GM21619 (cell line): ENCODE results near the gene C11orf54.

Experiments
- ATAC-seq: cut with Tn5 transposase; IDR thresholded peaks from one replicate; pipeline ENCODE4 v1.9.1; 2021; ENCODE audit not compliant: unreplicated experiment

Gene C11orf54

DNA sequence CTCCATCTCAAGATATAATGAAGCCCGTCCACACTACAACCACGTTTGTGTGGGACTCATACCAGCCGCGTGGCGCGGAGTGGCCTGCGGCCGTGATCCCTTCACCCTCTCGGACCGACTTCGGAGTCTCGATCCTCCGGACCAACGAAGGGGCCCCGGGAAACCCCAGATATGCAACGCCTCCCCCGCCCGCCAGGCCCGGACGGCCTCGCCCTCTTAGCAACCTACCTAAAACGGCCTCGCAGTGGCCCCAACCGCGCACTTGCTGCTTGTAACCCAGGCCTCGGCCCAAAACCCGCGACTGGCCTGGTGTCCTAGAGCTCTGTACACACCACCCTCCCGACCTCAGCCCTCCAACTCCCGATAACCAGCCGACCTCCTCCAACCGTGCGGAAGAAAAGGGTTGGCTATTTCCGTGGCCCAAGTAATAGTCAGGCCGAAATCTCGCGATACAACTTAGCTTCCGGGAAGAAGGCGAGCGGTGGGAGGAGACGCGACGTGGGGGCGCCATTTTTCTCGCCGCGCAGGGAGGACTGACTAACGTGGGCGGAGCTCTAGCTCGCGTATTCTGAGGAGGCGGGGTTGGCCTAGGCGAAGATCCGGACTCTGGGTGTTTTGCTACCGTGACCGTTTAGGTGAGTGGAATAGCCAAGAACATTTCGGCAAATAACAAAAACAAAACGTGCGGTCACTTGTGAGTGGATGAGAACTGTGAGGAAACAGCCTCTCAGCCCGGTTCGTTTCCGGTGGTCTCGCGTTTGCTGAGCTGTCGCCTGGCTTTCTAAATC, at the start of gene C11orf54, which contains the start of gene TAF1D:
Gene C11orf54, plus strand, starts transcription at position 579 of the 788 bp plus-strand sequence. CDS start 5,722 bp downstream, outside the sequence.
Gene TAF1D, minus strand, starts transcription at position 402 of the 788 bp plus-strand sequence. CDS start 2,191 bp downstream, outside the sequence.
- peak; percentile 83 for ATAC-seq

DNA sequence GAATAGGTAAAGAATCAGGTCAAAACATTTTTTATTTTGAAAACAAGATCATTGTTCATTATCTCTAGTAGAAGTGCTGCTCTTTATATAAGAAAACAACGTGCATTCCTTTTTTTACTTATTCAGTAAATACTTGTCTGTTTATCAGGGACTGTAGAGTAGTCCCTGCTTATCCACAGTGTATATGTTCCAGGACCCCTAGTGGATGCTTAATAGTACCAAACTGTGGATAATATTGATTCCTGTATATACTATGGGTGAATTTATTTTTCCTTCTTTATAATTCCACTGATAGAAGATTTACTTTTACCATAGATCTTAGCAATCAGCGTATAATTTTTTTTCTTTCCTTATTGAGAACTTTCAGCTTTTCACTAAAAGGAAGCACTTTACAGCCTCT, 47.4 kb upstream of the C11orf54 start:
- ATAC-seq, result no peak

DNA sequence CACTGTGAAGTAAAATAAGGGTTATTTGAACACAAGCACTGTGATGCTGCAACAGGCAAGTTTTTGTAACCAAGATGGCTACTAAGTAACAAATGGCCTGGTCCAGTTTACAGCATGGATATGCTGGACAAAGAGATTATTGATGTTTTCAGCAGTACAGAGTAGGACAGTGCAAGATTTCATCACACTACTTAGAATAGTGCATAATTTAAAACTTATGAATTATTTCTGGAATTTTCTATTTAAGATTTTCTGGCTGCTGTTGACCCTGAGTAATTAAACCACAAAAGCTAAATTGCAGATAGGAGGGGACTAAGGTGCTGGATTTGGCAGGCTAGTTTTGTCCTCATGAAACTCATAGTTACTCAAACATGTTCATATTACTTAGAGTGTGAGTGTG, 46.9 kb upstream of the C11orf54 start:
- no peak for ATAC-seq

DNA sequence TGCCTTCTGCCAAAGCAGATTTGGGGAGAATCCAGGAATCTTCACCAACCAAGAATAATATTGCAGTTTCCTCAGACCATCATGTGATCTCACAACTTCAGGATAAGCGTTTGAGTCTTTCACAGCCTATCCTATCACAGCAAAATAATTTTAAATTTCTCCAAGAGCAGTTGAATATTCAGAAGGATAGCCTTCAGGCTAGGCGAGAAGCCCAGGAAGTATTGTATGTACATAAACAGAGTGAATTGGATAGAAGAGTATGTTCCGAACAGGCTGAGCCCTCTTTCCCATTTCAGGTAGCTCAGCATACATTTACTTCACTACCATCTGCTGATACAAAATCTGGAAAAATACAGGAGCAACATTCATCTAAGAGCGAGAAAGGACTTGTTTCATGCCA, 43.9 kb upstream of the C11orf54 start:
- ATAC-seq, result no peak

DNA sequence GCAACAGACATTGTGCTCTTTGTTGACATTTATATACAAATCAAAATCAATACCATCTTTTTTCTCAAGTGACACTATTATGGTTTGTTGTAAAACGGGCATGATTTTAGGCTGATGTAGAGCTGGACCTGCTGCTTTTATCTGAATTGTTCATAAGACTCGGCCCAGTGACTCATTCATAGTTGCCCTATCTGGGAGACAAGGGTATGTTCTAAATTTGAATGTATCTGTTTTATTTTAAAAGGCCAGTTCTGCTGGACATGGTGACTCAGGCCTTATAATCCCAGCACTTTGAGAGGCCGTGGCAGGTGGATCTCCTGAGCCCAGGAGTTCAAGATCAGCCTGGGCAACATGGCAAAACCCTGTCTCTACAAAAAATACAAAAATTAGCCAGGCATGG, 40.6 kb upstream of the C11orf54 start:
- no peak for ATAC-seq

- no peak for ATAC-seq
These were observed 37.2 kb upstream of the C11orf54 start for GRCh38 chr11:93704237-93704636.

- no peak for ATAC-seq
These were observed 31.2 kb upstream of the C11orf54 start for GRCh38 chr11:93710239-93710638.

GRCh38 chr11:93712678-93713077, 28.8 kb upstream of the C11orf54 start:
- no peak for ATAC-seq

- no peak for ATAC-seq
These were observed 25.6 kb upstream of the C11orf54 start for GRCh38 chr11:93715797-93716396.

DNA sequence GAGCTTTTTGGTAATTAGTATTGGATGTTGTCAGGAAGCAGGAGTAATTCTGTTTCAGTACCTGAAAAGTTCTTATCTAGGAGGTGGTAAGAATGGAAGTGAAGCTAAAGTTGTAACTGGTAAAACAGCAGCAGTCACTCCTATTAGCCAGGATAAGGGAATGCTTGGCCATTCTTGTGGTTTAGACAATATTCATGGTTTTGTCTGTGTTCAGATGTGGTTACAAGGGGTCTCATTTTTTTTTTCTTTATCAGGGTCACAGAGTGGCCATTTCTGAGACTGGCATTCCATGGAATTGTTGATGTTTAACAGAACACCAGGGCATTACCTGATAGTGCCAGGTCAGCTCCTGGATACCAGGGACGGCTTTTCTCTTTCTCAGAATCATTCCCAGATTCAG, 24.0 kb upstream of the C11orf54 start:
- ATAC-seq, result no peak

- ATAC-seq, result peak; percentile 89
These were observed 23.4 kb upstream of the C11orf54 start for GRCh38 chr11:93718057-93718563.

DNA sequence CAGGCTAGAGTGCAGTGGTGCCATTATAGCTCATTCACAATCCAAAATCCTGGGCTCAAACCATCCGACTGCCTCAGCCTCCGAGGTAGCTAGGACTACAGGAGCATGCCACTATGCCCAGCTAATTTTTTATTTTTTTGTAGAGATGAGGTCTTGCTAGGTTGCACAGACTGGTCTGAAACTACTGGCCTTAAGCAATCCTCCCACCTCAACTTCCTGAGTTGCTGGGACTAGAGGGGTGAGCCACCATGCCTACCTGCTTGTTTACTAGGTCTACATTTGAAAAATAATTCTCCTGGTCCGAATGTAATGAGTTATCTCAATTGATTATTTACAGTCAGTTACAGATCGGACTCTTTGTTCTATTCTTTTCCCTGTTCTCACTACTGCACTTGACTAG, 22.2 kb upstream of the C11orf54 start:
- ATAC-seq, result no peak

DNA sequence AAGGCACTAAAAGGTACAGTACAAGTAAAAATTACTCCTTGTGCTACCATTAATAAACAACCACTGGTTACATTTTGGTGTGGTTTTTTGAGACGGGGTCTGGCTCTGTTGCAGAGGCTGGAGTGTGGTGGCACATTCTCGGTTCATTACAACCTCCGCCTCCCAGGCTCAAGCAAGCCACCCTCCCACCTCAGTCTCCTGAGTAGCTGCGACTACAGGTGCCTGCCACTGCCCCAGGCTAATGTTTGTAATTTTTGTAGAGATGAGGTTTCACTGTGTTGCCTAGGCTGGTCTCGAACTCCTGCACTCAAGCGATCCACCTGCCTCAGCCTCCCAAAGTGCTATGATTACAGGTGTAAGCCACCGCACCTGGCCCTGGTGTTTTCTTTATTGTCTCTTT, 20.9 kb upstream of the C11orf54 start:
- no peak for ATAC-seq

DNA sequence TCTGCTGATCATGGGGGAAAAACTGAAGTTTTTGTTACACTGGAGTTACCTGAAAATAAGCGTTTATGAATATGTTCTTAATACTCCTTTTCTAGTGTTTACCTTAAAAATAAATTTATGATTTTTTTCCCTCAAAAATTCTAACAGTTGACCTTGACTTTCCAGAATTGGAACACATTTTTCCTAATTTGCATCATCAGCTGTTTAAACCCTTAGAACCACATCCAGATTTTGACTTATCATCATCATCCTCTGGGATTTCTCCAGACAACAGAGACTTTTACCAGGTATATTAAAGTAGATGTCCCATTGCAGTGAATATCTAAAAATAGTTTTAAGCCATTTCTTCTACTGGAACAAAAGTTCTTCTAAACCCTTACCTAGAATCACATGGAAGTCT, 17.4 kb upstream of the C11orf54 start:
- no peak for ATAC-seq

DNA sequence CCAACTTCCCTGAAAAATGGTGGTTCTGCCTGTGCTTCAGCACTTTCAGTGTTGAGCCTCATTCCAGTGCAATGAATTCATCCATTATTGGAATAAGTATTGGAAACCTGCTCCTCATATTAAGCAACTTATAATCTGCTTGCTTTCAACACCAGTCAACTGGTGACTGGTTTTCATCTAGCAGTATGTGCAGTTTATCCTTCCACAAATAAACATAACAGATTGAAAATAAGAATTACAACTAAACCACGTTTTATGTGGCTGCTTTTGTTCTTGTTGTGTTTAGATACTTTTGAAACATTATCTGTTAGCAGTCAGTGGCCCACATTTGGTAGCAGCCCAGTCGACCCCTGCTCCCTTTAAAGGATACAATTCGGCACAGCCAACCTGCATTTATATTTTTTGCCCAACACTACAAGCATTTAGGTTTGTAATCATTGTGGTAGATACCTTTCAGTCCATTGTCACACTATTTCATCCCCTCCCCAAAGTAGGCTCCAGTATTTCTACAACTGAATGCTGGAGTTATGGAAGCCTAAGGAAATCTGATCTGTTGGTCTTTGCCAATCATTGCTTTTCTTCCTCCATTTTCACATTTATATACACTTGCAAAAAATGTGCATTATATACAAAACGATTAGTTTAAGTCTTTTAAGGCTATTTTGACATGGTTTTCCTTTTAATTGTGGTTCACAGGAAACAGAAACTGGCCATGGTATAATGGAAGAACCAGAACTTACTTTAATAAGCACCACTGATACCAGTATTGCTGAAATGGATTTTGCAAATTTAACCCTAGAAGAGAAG, 13.3 kb upstream of the C11orf54 start:
- no peak for ATAC-seq

DNA sequence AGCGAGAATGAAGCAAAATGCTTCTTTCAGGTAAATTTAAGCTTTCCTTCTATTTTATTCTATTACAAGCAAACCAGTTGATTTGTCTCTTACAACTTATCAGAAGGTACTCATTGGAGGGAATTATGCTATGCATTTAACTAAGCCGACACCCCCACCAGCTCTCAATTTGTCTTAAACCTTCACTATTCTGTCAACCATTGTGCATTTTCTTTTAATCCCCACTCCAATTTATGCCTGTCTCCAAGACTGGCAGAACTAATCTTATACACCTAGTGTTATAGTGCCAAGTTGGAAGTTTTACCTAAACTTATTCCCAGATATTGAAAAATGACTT, 12.7 kb upstream of the C11orf54 start:
- ATAC-seq, result no peak

GRCh38 chr11:93729129-93729616, 12.3 kb upstream of the C11orf54 start:
- no peak for ATAC-seq

GRCh38 chr11:93730108-93731107, 11.1 kb upstream of the C11orf54 start:
- ATAC-seq, result no peak

DNA sequence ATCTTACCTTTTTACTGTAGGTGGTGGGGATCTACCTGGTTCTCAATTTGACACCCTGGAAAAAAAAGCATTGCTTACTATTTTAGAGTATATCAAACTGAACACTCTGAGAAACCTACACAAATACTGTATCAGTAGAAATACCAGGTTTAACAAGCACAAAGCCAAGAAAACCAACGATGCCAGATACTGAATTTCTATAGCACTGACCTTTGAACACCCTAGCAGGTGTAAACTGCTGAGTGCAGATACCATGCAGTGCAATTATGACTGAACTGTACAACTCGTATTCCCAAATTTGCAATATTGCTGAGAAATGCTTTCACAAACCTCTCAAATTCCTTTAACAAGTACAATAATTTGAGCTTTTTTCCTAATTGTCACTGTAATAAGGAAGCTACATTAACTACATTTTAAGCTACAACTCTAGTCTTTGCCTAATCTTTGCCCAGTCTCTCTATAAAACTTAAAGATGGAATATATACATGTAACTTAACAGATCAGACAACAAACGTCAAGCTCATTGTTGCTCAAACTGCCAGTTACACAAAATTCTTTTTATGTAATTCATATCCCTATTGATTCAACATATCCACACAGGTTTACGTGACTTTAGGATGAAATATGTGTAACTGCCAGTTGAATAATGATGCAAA, 9.1 kb upstream of the C11orf54 start:
- no peak for ATAC-seq

DNA sequence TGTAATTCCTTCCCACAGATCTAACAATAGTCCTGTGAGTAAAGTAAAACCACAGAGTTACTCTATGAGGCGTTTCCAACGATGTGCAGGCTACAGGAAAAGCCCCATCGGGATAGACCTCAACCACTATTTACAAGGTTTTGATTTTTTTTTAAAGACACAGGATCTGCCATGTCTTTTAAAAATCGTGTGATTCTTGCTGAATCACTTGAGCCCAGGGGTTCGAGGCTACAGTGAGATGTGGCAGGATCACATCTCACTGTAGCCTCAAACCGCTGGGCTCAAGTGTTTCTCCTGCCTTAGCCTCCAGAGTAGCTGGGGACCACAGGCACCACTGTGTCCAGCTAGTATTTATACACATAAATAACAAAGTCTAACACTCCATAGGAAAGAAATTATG, 8.0 kb upstream of the C11orf54 start:
- no peak for ATAC-seq
